Endothelial cell of umbilical vein (primary cell): Measurements from ENCODE around the gene C17orf114.

Experiments used
- BruUV-seq: library from RNA; stranded (reverse); fragments of 400-500 nt; replicated peaks from 2 replicates; lab custom pipeline; 2021; lab: Mats Ljungman, UMichigan
- CTCF ChIA-PET: fragments of 300-600, 350-600 bp; sonication (Branson Sonifier 250); formaldehyde crosslinking; loops from one replicate; lab custom pipeline; 2021; ENCODE audit warnings: antibody characterized with exemption, inconsistent platforms; lab: Charles Lee
- POLR2A ChIA-PET: fragments of 300-600, 350-600 bp; sonication (Branson Sonifier 250); formaldehyde crosslinking; loops from one replicate; lab custom pipeline; 2021; ENCODE audit warnings: antibody characterized with exemption, inconsistent platforms; lab: Charles Lee
- DNase-seq: peaks from one replicate; pipeline ENCODE4 v3.0.0-alpha.2; 2011; ENCODE audit warnings: low read depth, low spot score
- FAIRE-seq: peaks from 2 replicates; lab custom pipeline; 2011; peaks lifted over from hg19 to GRCh38; lab: Jason Lieb, UNC
- H2AFZ ChIP-seq: 2 replicates; pipeline ENCODE4 v1.6.0; 2012; ENCODE audit warnings: low read depth, low read length, control low read depth, inconsistent platforms
- H3K27ac ChIP-seq: 2 replicates; pipeline ENCODE4 v1.5.1; 2011; ENCODE audit warnings: low read depth, mild to moderate bottlenecking, control low read depth, low read length, moderate library complexity; ENCODE audit not compliant: insufficient read depth
- H3K27me3 ChIP-seq, 2 experiments: 2 replicates each; pipeline versions ENCODE4 v1.6.0 to v1.6.1; 2011; ENCODE audit warnings: low read length in 2 of 2, mixed read lengths in 1 of 2; ENCODE audit not compliant: control insufficient read depth in 2 of 2, insufficient read depth in 2 of 2
- H3K36me3 ChIP-seq, 2 experiments: 2 replicates in 1 of 2; 3 replicates in 1 of 2; pipeline ENCODE4 v1.5.1; 2011; ENCODE audit warnings: low read length in 2 of 2, mild to moderate bottlenecking in 1 of 2, moderate library complexity in 1 of 2; ENCODE audit not compliant: control insufficient read depth in 2 of 2, insufficient read depth in 2 of 2; ENCODE audit errors: extremely low read depth in 1 of 2
- H3K4me1 ChIP-seq: 3 replicates; pipeline ENCODE4 v1.5.1; 2011; ENCODE audit warnings: mild to moderate bottlenecking, low read length; ENCODE audit not compliant: control insufficient read depth, insufficient read depth; ENCODE audit errors: extremely low read depth
- H3K4me2 ChIP-seq: 2 replicates; pipeline ENCODE4 v1.6.1; 2011; ENCODE audit warnings: low read length, control low read depth, mixed read lengths; ENCODE audit not compliant: insufficient read depth
- H3K4me3 ChIP-seq, 3 experiments: fragments of 200-600 bp in 1 of 3; sonication (generic), shearing (Covaris generic) in 1 of 3; replicated peaks in 1 of 3; 2 replicates each; pipeline ENCODE4 v1.5.1; 2011 to 2016; ENCODE audit warnings: control low read depth in 3 of 3, low read length in 3 of 3, mild to moderate bottlenecking in 2 of 3, inconsistent platforms in 1 of 3, low read depth in 1 of 3, moderate library complexity in 1 of 3; ENCODE audit not compliant: insufficient read depth in 1 of 3
- H3K79me2 ChIP-seq: 2 replicates; pipeline ENCODE4 v1.6.0; 2012; ENCODE audit warnings: low read length, inconsistent platforms; ENCODE audit not compliant: control insufficient read depth, insufficient read depth
- H3K9ac ChIP-seq: replicated peaks from 2 replicates; pipeline ENCODE3; 2011; ENCODE audit warnings: low read length, control low read depth; ENCODE audit not compliant: insufficient read depth; ENCODE audit errors: extremely low read depth
- H3K9me1 ChIP-seq: replicated peaks from 3 replicates; pipeline ENCODE4 v1.6.0; 2011; ENCODE audit warnings: mild to moderate bottlenecking, low read length; ENCODE audit not compliant: control insufficient read depth, insufficient read depth; ENCODE audit errors: extremely low read depth
- H3K9me3 ChIP-seq: replicated peaks from 2 replicates; pipeline ENCODE4 v1.5.1; 2012; ENCODE audit warnings: low read length, inconsistent platforms; ENCODE audit not compliant: control insufficient read depth, insufficient read depth
- H4K20me1 ChIP-seq: replicated peaks from 2 replicates; pipeline ENCODE3; 2011; ENCODE audit warnings: mild to moderate bottlenecking, low read length; ENCODE audit not compliant: control insufficient read depth, insufficient read depth; ENCODE audit errors: extremely low read depth
- EZH2 ChIP-seq: IDR thresholded peaks from 2 replicates; pipeline ENCODE4 v1.6.1; 2012; ENCODE audit warnings: borderline replicate concordance, low read depth, mild to moderate bottlenecking, moderate library complexity, low read length, inconsistent platforms; ENCODE audit not compliant: severe bottlenecking
- FOS ChIP-seq: IDR thresholded peaks from 2 replicates; pipeline ENCODE4 v1.6.1; 2011; ENCODE audit warnings: mild to moderate bottlenecking, low read length, moderate library complexity, borderline replicate concordance; ENCODE audit not compliant: insufficient read depth
- GATA2 ChIP-seq: IDR thresholded peaks from 2 replicates; pipeline ENCODE4 v1.7.0; 2011; ENCODE audit warnings: low read depth, mild to moderate bottlenecking, moderate library complexity, mixed read lengths, low read length; ENCODE audit not compliant: insufficient read length, insufficient read depth
- JUN ChIP-seq: IDR thresholded peaks from 2 replicates; pipeline ENCODE4 v1.6.1; 2011; ENCODE audit warnings: borderline replicate concordance, low read depth; ENCODE audit not compliant: insufficient read length, insufficient read depth
- MYC ChIP-seq: IDR thresholded peaks from one replicate; pipeline ENCODE4 v1.6.1; 2011; ENCODE audit warnings: mild to moderate bottlenecking, low read depth, low read length
- POLR2A ChIP-seq: IDR thresholded peaks from 2 replicates; pipeline ENCODE4 v1.6.1; 2012; ENCODE audit warnings: low read depth, mild to moderate bottlenecking, control low read depth, low read length
- POLR2AphosphoS5 ChIP-seq: IDR thresholded peaks from 2 replicates; pipeline ENCODE4 v1.6.1; 2012; ENCODE audit warnings: low read depth, mild to moderate bottlenecking, control low read depth, low read length, moderate library complexity; ENCODE audit not compliant: insufficient read depth
- dilution Hi-C: fragments of 300-500 bp; cut with MboI; formaldehyde crosslinking; loops from one replicate; pipeline ENCODE4 v1.15.0; 2019; ENCODE audit warnings: low sequenced_read_pairs; ENCODE audit not compliant: extremely low pct_ligation_motif_present
- intact Hi-C: fragments of 100-400 bp; cut with micrococcal nuclease; formaldehyde crosslinking; loops from one replicate; pipeline ENCODE4 v1.10.0; 2022
- TF ChIP-seq, protein P1 (sequence below), 2 donors: IDR thresholded peaks; 1 replicate in 1 of 2; 2 replicates in 1 of 2; pipeline ENCODE4 v1.5.1; 2011; ENCODE audit warnings: low read length in 2 of 2, mild to moderate bottlenecking in 2 of 2, moderate library complexity in 2 of 2, control low read depth in 1 of 2, inconsistent platforms in 1 of 2, low read depth in 1 of 2; ENCODE audit not compliant: insufficient read depth in 1 of 2; ENCODE audit errors: extremely low read depth in 1 of 2
- TF ChIP-seq, protein P2 (sequence below): IDR thresholded peaks from 2 replicates; pipeline ENCODE4 v1.6.1; 2011; ENCODE audit not compliant: insufficient read depth, insufficient read length

Gene C17orf114

DNA sequence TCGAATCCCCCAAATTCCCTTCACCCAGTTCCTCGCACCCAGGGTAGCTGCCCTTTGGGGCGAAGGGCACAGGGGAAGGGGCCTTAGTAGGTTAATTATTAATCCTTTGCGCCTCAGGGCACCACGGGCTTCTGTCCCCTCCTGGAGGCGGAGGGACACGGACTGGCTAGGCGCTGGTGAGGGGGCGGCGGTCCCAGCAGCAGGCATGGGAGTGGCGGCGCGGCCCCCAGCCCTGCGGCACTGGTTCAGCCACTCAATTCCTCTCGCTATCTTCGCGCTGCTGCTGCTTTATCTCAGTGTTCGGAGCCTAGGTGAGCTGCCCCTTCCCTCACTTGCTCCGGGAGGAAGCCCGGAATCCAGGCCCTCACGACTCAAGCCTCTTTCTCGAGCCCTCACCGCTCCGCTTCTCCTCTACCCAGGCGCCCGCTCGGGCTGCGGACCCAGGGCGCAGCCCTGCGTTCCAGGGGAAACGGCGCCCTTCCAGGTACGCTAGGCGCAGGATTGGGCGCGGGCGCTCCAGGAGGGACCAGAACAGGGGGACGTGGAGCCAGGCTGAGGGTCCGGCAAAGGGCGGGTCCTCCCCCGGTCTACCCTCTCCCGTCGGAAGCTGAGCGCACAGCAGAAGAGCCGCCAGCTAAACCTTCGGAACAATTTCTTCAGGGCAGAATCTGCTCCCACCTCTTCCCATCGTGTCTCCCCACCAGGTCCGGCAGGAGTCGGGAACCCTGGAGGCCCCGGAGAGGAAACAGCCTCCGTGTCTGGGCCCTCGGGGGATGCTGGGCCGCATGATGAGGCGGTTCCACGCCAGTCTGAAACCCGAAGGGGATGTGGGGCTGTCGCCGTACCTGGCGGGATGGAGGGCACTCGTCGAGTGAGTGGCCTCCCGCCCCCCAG lies 13.1 kb downstream of the C17orf114 start, which contains the start of gene GLTPD2:
TSS of gene GLTPD2 (plus strand) at position 158 of the 894 bp plus-strand sequence. CDS start at position 206, 48 bp downstream.
- peaks cover 24% of the 10 kb centered on the region for H3K4me1 ChIP-seq
- CTCF ChIA-PET, result interaction anchor here (0.5 to 5.9 kb wide), 23 partner anchors 10 to 139 kb away, joined by 3 to 65 read pairs (median 9); partner anchors contain the start of genes ARRB2, C17orf107, CHRNE and MED11
- no peaks in the 10 kb centered on the region for H3K9me3 ChIP-seq
- no peak within 1 kb of the TSS for H3K27ac ChIP-seq
- no TSS peak for BruUV-seq
- FAIRE-seq (no peak), DNase-seq (no peak)
- H3K9me1 ChIP-seq, result no peaks in the 10 kb centered on the region
- H3K36me3 ChIP-seq, result no peaks in the 10 kb centered on the region
- intact Hi-C loops, result loop anchor here (5.0 kb wide), 1 partner anchor 113 kb away; the partner anchor contains the start of gene CHRNE
- H3K9ac ChIP-seq, result no peak within 1 kb of the TSS
- dilution Hi-C loops, result no loop called here
- POLR2A ChIA-PET, result interaction anchor here (0.6 kb wide), 1 partner anchor 69 kb away, joined by 5 read pairs; no protein-coding TSS in a partner anchor
- no peaks in the 10 kb centered on the region for H3K79me2 ChIP-seq
- H3K4me3 ChIP-seq, result peak within 1 kb of the TSS; percentile 10 to 65 (median 25)
- peaks cover 7 to 13% of the 10 kb centered on the region in 2 experiments for H3K27me3 ChIP-seq
- no peaks in the 10 kb centered on the region for H4K20me1 ChIP-seq
- peak within 1 kb of the TSS; percentile 35 for H2AFZ ChIP-seq
- TF ChIP-seq, protein P1, sequence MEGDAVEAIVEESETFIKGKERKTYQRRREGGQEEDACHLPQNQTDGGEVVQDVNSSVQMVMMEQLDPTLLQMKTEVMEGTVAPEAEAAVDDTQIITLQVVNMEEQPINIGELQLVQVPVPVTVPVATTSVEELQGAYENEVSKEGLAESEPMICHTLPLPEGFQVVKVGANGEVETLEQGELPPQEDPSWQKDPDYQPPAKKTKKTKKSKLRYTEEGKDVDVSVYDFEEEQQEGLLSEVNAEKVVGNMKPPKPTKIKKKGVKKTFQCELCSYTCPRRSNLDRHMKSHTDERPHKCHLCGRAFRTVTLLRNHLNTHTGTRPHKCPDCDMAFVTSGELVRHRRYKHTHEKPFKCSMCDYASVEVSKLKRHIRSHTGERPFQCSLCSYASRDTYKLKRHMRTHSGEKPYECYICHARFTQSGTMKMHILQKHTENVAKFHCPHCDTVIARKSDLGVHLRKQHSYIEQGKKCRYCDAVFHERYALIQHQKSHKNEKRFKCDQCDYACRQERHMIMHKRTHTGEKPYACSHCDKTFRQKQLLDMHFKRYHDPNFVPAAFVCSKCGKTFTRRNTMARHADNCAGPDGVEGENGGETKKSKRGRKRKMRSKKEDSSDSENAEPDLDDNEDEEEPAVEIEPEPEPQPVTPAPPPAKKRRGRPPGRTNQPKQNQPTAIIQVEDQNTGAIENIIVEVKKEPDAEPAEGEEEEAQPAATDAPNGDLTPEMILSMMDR (IDR thresholded peaks at IDR 0.05; ENCODE audit: extremely low read depth in 1 of 2, insufficient read depth in 1 of 2, low read depth in 1 of 2, low read length in 2 of 2), result no peak
- TF ChIP-seq GATA2 (no peak), JUN (no peak), POLR2AphosphoS5 (no peak), FOS (no peak), EZH2 (no peak), MYC (no peak), POLR2A (no peak)
- TF ChIP-seq, protein P2, sequence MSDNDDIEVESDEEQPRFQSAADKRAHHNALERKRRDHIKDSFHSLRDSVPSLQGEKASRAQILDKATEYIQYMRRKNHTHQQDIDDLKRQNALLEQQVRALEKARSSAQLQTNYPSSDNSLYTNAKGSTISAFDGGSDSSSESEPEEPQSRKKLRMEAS, result no peak
- peak within 1 kb of the TSS; percentile 6 for H3K4me2 ChIP-seq
